HG03097 (cell line): ENCODE data around the gene KRTAP12-2.
"Not testable (repeated sequence)": the region's sequence is repeated elsewhere in the genome, so short reads cannot be mapped to it uniquely, and the experiment has no call there.

ENCODE experiments used
- ATAC-seq: cut with Tn5 transposase; IDR thresholded peaks from one replicate; pipeline ENCODE4 v1.9.1; 2021; ENCODE audit not compliant: unreplicated experiment, low FRiP score

The KRTAP12-2 gene

DNA sequence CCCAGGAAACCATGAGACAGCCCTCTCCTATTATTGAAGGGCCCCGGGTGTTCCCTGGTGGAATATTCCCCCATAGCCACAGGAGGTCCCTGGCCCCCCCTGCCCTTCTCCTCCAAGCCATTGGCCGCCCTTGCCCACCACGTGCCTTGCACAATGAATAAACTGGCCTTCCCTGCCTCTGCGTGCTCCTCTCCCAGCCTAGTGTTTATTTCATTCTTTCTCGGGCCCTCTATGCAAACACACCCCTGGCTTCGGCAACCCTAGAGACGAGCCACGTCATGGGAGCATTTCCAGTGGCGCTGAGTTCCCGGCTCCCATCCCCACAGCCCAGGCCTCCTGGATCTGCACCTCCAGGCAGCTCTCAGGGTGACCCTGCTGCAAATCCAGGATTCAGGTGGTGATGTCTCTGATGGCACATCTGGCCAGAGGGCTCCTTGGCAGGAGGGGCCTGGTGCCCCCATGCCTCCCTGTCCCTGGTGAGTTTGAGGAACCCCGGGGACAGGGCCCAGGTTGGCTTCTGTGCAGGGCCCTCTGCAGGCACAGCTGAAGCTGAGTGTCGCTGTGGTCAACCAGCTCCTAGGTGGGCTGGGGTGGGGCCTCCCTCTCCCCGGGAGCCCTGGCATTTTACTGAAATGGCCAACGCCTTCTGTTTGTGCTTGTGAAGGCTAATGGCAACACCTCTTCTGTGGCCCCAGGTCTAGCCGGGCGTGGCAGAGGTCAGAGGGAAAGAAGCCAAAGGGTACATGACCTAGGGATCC is 36.4 kb upstream of the KRTAP12-2 start:
- ATAC-seq = no peak

DNA sequence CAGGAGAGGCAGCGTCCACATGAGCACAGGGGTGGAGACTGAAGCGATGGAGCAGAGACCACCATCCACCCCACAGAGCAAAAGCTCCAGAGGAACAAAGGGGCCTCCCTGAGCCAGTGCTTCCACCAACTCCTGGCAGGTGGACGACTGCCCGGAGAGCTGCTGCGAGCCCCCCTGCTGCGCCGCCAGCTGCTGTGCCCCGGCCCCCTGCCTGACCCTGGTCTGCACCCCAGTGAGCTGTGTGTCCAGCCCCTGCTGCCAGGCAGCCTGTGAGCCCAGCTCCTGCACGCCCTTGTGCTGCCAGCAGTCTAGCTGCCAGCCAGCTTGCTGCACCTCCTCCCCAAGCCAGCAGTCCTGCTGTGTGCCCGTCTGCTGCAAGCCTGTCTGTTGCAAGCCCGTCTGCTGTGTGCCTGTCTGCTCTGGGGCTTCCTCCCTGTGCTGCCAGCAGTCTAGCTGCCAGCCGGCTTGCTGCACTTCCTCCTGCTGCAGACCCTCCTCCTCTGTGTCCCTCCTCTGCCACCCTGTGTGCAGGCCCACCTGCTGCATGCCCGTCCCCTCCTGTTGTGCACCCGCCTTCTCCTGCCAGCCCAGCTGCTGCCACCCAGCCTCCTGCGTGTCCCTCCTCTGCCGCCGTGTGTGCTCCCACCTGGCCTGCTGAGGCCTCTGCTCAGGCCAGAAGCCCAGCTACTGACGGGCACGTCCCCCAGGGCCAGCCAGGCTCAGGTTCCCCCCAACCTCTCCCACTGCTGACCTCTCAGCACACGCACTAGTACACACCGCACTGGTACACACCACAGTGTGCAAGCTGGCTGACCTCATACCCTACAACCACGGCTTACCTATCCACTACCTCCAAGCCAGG is 35.6 kb upstream of the KRTAP12-2 start:
- ATAC-seq = no peak

DNA sequence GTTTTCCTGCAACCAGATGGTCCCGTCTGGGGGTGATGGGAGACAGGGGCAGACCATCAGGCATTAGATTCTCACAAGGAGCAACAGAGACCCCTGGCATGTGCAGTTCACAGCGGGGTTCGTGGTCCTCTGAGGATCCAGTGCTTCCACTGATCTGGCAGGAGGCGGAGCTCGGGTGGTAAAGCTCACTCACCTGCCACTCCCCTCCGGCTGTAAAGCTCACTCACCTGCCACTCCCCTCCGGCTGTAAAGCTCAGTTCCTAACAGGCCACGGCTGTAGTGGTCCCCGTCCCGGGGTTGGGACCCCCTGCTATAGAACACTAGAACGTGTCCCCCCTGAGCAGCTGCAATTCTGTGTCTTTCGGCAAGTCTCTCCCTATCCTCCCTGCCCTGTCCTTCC is 34.8 kb upstream of the KRTAP12-2 start:
- ATAC-seq = no peak

- ATAC-seq = no peak
These were observed 34.3 kb upstream of the KRTAP12-2 start for GRCh38 chr21:44701023-44701400.

DNA sequence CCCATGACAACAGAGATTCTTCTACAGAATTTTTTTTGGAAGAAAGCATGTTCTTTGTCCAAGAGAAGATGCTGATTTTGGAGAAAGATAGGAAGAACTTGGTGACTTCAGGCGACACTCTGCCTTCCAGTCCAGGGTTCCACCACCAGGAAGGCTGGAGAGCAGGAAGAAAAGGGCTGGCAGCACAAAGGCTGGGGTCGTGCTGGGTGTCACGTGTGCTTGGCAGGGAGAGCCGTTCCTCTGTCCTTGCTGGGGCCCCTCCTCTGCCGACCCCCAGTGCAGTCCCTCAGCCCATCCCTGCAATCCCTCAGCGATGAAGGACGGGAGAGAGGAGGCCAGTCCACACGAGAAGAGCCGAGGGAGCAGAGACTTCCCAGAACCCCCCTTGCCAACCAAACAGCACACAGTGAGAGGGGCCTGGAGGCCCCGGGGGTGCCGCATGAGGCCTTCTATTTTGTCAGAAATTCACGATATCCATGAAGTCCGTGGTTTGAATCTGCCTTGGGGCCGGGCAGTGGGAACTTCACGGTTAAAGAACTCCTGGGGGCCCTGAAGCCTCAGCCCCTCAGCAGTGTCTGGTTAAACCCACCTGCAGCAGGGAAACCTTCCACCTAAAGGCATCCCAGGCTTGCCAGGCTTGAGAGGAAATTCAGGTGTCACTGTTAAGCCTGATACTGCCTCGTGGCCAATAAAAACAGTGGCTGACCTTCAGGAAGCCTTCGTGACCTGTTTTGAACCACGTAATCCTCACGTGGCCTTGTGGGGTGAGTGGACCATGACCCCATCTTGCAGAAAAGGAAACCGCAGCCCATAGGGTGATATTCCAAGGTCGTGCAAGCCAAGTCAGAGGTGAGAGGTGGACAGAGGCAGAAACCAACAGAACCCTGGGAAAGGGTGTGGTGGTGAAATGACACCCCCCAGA is 33.6 kb upstream of the KRTAP12-2 start:
- no peak for ATAC-seq

DNA sequence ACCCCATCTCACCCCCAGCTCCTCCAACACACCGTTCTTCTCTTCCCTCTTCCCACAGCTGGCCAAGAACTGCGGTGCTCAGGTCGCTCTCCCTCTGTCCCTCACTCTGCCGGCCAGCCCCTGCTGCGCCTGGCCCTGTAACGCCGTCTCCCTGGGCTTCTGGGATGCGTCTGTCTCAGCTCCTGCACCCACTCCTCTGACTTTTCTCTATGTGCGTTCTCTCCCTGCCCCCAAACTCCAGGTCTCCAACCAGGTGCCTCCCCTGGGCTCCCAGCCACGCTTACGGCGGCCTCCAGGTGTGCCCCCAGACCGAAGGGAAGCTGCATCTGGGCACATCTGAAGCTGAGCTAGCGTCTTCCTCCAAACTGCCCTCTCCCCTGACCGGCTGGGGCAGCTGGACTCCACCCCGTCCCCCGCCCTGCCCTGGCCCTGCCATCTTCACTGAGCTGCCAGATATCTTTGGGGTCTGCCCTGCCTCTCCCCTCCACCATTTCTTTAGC is 32.8 kb upstream of the KRTAP12-2 start:
- ATAC-seq = no peak

- no peak for ATAC-seq
These were observed 31.3 kb upstream of the KRTAP12-2 start for GRCh38 chr21:44697811-44698734.

DNA sequence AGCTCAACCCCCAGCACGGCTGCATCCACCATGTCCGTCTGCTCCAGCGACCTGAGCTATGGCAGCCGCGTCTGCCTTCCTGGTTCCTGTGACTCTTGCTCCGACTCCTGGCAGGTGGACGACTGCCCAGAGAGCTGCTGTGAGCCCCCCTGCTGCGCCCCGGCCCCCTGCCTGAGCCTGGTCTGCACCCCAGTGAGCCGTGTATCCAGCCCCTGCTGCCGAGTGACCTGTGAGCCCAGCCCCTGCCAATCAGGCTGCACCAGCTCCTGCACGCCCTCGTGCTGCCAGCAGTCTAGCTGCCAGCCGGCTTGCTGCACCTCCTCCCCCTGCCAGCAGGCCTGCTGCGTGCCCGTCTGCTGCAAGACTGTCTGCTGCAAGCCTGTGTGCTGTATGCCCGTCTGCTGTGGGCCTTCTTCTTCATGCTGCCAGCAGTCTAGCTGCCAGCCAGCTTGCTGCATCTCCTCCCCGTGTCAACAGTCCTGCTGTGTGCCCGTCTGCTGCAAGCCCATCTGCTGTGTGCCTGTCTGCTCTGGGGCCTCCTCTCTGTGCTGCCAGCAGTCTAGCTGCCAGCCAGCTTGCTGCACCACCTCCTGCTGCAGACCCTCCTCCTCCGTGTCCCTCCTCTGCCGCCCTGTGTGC is 30.6 kb upstream of the KRTAP12-2 start, which contains the start of gene KRTAP10-12:
KRTAP10-12 (plus strand) TSS at position 1 of the 639 bp plus-strand sequence; CDS start at position 31, 30 bp downstream.
- not testable (repeated sequence) for ATAC-seq

DNA sequence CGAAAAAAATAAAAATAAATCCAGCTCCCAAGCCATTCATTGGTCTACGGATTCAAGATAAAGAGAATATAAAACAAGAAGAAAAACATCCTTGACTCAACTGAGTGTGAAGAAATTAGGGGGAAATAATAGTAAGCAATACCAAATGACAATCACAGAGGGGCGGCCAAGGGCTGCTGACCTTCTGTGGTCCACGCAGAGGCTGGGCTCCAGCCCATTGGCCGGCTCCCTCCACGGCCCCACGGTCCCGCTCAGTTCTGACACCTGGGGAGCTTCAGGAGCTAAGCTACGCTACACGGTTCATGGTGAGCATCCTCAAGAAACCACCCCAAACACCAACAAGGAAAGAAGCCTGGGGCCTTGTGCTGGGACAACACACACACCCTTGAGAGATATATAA is 29.8 kb upstream of the KRTAP12-2 start:
- no peak for ATAC-seq

- ATAC-seq = no peak
These were observed 28.9 kb upstream of the KRTAP12-2 start for GRCh38 chr21:44695641-44696040.

DNA sequence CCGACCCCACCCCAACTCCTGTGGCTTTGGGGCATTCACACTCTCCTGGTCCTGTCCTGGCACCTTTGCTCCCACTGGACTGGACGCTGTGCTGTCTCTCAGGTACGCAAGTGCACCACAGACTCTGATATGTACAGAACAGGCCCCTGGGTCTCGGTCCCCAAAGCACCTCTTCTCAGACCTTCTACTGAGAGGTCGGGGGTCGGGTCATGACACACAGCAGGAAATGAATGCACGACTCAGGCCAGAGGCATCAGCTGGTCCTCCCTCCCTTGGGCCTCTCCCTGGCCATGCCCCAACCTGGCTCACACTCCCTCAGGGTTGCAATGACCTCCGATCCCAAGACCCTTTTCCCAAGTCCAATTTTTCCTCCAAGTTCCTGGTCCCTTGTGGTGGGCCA is 28.5 kb upstream of the KRTAP12-2 start:
- ATAC-seq = no peak

- ATAC-seq = no peak
These were observed 28.0 kb upstream of the KRTAP12-2 start for GRCh38 chr21:44694776-44695175.

DNA sequence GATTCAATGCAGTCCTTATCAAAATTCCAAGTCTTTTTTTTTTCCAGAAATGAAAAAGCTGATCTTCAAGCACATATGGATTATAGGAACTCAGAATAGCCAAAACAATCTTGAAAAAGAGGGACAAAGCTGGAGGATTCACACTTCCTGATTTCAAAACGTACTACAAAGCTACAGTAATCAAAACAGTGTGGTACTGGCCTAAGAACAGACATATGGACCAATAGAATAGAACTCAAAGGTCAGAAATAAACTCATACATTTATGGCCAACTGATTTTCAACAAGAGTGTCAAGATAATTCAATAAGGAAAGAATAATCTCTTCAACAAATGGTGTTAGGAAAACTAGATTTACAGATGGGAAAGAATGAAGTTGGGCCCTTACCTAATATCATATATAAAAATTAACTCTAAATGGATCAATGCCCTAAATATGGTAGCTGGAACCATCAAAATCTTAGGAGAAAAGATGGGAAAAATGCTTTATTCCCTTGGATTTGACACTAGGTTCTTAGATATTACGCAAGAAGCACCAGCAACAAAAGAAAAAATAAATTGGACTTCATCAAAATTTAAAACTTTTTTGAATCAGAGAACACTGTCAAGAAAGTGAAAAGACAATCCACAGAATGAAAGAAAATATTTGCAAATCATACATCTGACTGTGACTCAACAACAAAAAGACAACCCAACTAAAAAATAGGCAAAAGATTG is 26.2 kb upstream of the KRTAP12-2 start:
- ATAC-seq = no peak

GRCh38 chr21:44691686-44692085 is 25.0 kb upstream of the KRTAP12-2 start:
- no peak for ATAC-seq

DNA sequence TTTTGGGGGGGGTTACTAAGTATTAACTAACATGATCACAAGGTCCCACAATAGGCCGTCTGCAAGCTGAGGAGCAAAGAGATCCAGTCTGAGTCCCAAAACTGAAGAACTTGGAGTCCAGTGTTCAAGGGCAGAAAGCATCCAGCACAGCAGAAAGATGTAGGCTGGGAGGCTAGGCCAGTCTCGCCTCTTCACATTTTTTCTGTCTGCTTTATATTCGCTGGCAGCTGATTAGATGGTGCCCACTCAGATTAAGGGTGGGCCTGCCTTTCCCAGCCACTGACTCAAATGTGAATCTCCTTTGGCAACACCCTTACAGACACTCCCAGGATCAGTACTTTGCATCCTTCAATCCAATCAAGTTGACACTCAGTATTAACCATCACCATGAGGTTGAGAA is 23.0 kb upstream of the KRTAP12-2 start:
- not testable (repeated sequence) for ATAC-seq

- ATAC-seq = no peak
These were observed 20.9 kb upstream of the KRTAP12-2 start for GRCh38 chr21:44687671-44688070.

DNA sequence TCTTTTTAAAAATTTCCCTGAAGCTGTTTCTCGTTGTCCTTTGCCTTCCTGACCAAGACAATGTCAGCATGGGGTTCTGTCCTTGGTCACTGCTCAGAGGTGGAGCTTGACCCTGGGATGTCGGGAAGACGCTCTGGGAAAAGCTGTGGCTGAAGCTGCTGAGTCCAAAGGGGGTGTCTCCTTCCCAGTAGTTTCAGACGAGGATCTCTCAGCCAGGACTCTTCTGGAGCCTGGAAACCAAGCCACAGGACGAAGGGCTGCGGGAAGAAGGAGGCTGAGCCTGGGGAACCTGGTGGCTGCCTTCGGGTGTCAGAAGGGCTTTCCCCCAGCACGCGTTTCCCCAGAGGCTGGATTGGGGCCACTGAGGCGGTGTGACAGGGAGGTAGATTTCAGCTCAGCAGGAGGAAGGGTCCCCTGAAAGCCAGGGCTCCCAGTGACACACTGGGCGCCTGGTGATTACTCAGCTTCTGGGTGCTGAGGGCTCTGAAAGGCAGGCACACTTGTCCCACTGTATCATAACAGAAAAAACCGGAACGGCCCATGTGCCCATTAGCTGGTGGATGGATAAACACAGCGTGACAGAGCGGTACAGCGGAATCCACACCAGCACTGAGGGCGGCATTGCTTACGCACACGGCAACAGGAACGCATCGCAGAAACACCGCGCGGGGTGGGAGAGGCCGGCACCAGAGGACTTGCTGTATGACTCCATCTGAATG is 20.3 kb upstream of the KRTAP12-2 start:
- no peak for ATAC-seq
